ENCODE results near the gene SIPA1L3. TPM values are rescaled to one million over a fixed set of nuclear protein-coding genes. Genes with fewer than 3 reads are reported as not detected.

Gene SIPA1L3
- polyA plus RNA-seq, 2 of the 4 experiments (the other 2 are of a cell fraction), result 28.9 to 50.6 TPM

- ChIA-PET POLR2A (no interaction called here), CTCF (interaction anchor here (0.7 to 2.1 kb wide), 7 partner anchors 10 to 284 kb away, joined by 3 to 7 read pairs (median 3); no protein-coding TSS in a partner anchor)
- Histone ChIP-seq H3K4me2 (no peak overlapping the region), H3K4me1 (no peaks in the 10 kb centered on the region), H3K27ac (no peak overlapping the region), H3K4me3 (no peak overlapping the region), H3K9me3 (peaks cover 38% of the 10 kb centered on the region)
- peak in 1 of 2 experiments; percentile 60 for DNase-seq (ENCODE audit: low read depth in 1 of 2, low spot score in 1 of 2)
- 92% methylated on average over 3 of the region's 3 CpGs for WGBS (ENCODE audit: missing lambda C conversion rate)
- TF ChIP-seq EHMT2 (IDR thresholded peaks at IDR 0.05; ENCODE audit: low read depth) (no peak), RCOR1 (IDR thresholded peaks at IDR 0.05; ENCODE audit: low read depth, low read length) (no peak), ZFP36 (IDR thresholded peaks at IDR 0.05; ENCODE audit: borderline replicate concordance, partially characterized antibody) (no peak), HOXB13 (CRISPR knock-in tag; IDR thresholded peaks at IDR 0.05; ENCODE audit: low read depth) (no peak), TFCP2L1 (CRISPR knock-in tag; IDR thresholded peaks at IDR 0.05) (0 out of 2 replicates have a peak, but pooled peaks have one; percentile 8)
- no peak for FAIRE-seq
- ATAC-seq, result no peak
Measured at GRCh38 chr19:37972803-37973202, 65.8 kb downstream of the SIPA1L3 start.

GRCh38 chr19:37973666-37974065, 66.7 kb downstream of the SIPA1L3 start:
- WGBS (ENCODE audit: missing lambda C conversion rate), result 93% methylated on average over 2 of the region's 2 CpGs
- TF ChIP-seq HOXB5 (CRISPR knock-in tag; IDR thresholded peaks at IDR 0.05) (no peak), USF2 (IDR thresholded peaks at IDR 0.05) (no peak), BHLHE40 (IDR thresholded peaks at IDR 0.05; ENCODE audit: low read depth, low read length) (no peak), MAX (IDR thresholded peaks at IDR 0.05) (no peak), FOXS1 (CRISPR knock-in tag; IDR thresholded peaks at IDR 0.05) (no peak), HOXA7 (CRISPR knock-in tag; IDR thresholded peaks at IDR 0.05) (no peak), CTCF (IDR thresholded peaks at IDR 0.05) (no peak)
- no peak overlapping the region for H3K4me2 ChIP-seq
- H3K4me3 ChIP-seq, result no peak overlapping the region
- ATAC-seq (no peak), DNase-seq (ENCODE audit: low read depth in 1 of 2, low spot score in 1 of 2) (no peak), FAIRE-seq (peak; percentile 61)
- peaks cover 38% of the 10 kb centered on the region for H3K9me3 ChIP-seq
- ChIA-PET POLR2A (no interaction called here), CTCF (interaction anchor here (0.9 to 1.0 kb wide), 2 partner anchors 11 to 260 kb away, joined by 3 read pairs; no protein-coding TSS in a partner anchor)
- no peaks in the 10 kb centered on the region for H3K4me1 ChIP-seq
- no peak overlapping the region for H3K27ac ChIP-seq

- 95% methylated on average over 13 of the region's 13 CpGs for WGBS (ENCODE audit: missing lambda C conversion rate)
- ChIA-PET CTCF (interaction anchor here (0.9 to 2.3 kb wide), 4 partner anchors 12 to 76 kb away, joined by 3 to 7 read pairs (median 6); no protein-coding TSS in a partner anchor), POLR2A (no interaction called here)
- Histone ChIP-seq H3K4me1 (peaks cover 8% of the 10 kb centered on the region), H3K4me2 (no peak overlapping the region), H3K4me3 (no peak overlapping the region), H3K27ac (no peak overlapping the region), H3K9me3 (peaks cover 31% of the 10 kb centered on the region)
- no peak for ATAC-seq
- DNase-seq (ENCODE audit: low read depth in 1 of 2, low spot score in 1 of 2), result no peak
- TF ChIP-seq FOXS1 (CRISPR knock-in tag; IDR thresholded peaks at IDR 0.05), result no peak
- FAIRE-seq, result no peak
Measured at GRCh38 chr19:37975071-37975470, 68.1 kb downstream of the SIPA1L3 start.

GRCh38 chr19:37975596-37976515, 68.8 kb downstream of the SIPA1L3 start:
- H3K4me3 ChIP-seq, result no peak overlapping the region
- TF ChIP-seq ESRRA (IDR thresholded peaks at IDR 0.05; ENCODE audit: borderline replicate concordance, low read length) (no peak), BHLHE40 (IDR thresholded peaks at IDR 0.05; ENCODE audit: low read depth, low read length) (no peak), EHMT2 (IDR thresholded peaks at IDR 0.05; ENCODE audit: low read depth) (no peak), CEBPB (IDR thresholded peaks at IDR 0.05) (no peak), POLR2AphosphoS2 (conservative IDR thresholded peaks at IDR 0.05; ENCODE audit: low read length) (no peak), ZC3H11A (IDR thresholded peaks at IDR 0.05) (no peak), SREBF2 (IDR thresholded peaks at IDR 0.05) (no peak)
- POLR2A ChIA-PET, result no interaction called here
- peaks cover 23% of the 10 kb centered on the region for H3K9me3 ChIP-seq
- WGBS (ENCODE audit: missing lambda C conversion rate), result 96% methylated on average over 16 of the region's 16 CpGs
- no peak for DNase-seq (ENCODE audit: low read depth in 1 of 2, low spot score in 1 of 2)
- no peak for FAIRE-seq
- no peak for ATAC-seq
- no peak overlapping the region for H3K4me2 ChIP-seq
- H3K27ac ChIP-seq, result no peak overlapping the region
- H3K4me1 ChIP-seq, result peaks cover 13% of the 10 kb centered on the region
- CTCF ChIA-PET, result interaction anchor here (0.8 to 2.3 kb wide), 13 partner anchors 9 to 274 kb away, joined by 3 to 7 read pairs (median 3); no protein-coding TSS in a partner anchor
